ENCODE measurements around the gene CAMK2G. TPM values are rescaled to one million over a fixed set of nuclear protein-coding genes. Genes with fewer than 3 reads are reported as not detected.

CAMK2G gene
- total RNA-seq, 2 donors from 2014 or later, result 12.0 to 12.4 TPM

DNA sequence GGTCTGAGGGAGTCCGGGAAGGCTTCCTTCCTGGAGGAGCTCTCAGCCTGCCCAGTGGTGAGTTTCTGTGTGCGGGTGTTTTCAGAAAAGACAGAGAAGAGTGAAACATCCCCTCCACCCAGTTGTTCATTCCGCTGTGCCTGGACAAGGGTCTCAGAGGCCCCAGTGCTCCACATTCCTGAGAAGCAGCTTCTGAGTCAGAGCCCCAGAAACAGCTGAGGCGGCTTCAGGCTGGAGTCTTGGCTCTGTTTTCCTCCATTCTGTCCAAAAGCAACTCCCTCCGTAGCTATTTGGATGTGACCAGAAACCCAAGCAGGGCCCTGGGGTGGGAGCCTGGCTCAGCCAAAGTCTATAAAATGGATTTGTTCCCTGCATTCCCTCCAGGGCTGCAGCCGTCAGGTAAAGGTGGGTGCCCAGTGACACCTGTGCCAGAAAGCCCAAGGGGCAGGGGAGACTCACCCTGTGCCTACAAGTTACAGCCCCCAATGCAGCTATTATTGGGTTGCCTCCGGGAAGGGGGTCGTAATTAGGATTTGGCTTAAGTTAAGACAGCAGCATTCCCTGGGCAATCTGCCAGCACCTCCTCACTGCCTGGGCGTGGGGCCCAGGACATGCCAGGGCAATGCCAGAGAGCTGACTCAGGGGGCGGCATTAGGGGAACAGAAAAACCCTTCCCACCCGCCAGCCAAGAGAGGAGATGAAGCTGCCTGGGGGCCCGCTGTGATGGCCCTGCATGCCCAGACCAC lies 13.1 kb upstream of the CAMK2G start:
- intact Hi-C loops (cut with DNase I), result loop anchor here (1.0 to 10.0 kb wide), 5 partner anchors 50 to 195 kb away; no protein-coding TSS in a partner anchor
- peak; percentile 86 for DNase-seq
- ATAC-seq, result peak; percentile 81 to 83

DNA sequence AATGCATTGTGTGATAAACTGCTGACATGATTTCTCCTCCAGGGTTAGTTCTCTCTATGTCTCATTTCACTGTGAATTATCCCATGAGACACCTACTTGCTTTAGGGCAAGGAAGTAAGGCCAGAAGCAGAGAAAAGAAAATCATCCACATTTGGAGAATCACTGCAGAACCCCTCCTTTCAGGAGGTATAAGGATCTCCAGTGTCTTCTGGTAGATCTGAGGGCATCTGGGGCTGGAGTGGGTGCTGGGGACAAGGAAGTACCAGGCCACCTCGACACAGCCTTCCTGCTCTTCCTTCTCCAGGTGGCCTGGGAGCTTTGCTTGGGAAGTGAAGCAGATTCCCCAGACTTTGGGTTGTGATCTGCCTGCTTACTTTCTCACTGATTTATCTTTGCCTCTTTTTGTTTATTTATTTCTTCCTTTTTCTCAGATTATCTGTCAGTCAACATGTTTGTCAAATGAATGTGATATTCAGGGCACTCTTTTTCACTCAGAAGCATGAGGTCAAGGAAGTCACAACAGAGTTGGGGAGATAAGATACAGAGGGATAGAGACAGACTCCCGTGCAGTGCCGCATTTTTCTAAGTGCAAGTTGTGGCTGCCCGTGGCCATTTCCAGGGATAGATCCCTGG lies 12.4 kb upstream of the CAMK2G start:
- intact Hi-C loops (cut with DNase I), result loop anchor here (1.0 to 10.0 kb wide), 5 partner anchors 51 to 196 kb away; no protein-coding TSS in a partner anchor
- ATAC-seq (no peak), DNase-seq (no peak)

DNA sequence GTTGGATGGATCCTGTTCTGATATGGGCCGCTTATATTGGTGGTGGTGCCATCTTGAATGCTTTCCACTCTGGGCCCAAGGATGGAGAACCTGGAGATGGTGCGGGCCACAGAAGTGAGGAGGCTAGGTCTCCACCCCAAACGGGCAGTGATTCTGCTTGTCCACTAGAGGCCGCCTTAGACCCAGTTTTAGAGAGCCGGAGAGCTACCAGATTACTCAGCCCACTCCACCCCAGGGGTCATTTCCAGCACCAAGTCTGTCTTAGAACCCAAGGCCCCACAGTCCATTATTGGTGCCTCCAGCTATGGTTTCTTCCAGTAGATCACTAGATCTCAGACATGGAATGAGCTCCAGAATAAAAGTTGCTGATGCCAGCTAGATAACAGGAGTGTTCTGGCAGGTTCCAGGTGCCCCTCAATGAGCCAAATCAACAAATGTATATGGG lies 11.8 kb upstream of the CAMK2G start:
- DNase-seq (peak; percentile 76), ATAC-seq (peak; percentile 79 to 83)
- intact Hi-C loops (cut with DNase I), result loop anchor here (1.0 to 10.0 kb wide), 5 partner anchors 51 to 196 kb away; no protein-coding TSS in a partner anchor

DNA sequence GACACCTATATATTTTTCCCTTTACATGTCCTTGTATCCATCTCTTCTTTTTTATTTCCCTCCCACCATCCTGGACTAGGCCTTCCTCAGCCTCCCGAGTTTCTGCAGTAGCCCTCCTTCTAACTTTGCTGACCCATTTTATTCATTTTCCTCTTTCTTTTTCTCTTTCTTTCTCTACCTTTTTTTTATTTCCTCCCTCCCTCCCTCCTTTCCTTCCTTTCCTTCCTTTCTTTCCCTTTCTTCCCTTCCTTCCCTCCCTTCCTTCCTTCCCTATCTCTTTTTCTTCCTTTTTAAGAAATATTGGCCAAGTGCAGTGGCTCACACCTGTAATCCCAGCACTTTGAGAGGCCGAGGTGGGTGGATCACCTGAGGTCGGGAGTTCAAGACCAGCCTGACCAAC lies 9.7 kb upstream of the CAMK2G start:
- DNase-seq, result no peak
- ATAC-seq, result no peak
- intact Hi-C loops (cut with DNase I), result loop anchor here in 1 of 2 donors (10.0 kb wide), 1 partner anchor 191 kb away; no protein-coding TSS in a partner anchor

DNA sequence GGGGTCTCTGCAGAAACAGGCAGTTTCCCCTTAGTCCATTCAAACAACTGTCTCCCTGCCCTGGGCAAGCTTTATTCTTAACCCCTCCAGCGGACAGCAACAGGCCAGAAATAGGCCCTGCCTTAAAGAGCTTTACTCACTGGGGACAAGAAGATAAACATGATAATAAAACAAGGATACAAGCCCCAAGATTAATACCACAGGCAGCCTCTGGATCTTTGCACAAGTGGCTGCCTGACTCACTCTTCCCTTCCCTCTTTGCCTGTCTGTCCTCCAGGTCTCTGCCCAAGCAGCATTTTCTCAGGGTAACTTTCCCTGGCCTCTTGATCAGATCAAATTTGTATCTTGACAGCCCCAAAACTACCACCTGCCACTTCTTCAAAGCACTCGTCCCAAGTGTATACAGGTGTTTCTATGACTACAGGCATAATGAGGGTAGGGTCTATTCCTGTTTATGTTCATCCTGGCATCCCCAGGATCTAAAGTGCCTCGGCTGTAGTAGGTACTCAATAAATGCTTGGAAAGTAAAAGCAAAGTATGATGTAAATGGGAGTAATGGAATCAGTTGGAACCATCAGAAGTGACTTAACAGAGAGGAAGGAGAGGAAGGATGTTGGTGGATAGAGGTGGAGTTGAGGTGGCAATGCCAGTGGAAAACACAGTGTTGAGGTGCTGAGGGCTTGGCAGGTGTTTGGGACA lies 7.0 kb upstream of the CAMK2G start:
- DNase-seq (no peak), ATAC-seq (no peak)
- intact Hi-C loops (cut with DNase I), result loop anchor here in 1 of 2 donors (10.0 kb wide), 1 partner anchor 193 kb away; no protein-coding TSS in a partner anchor

DNA sequence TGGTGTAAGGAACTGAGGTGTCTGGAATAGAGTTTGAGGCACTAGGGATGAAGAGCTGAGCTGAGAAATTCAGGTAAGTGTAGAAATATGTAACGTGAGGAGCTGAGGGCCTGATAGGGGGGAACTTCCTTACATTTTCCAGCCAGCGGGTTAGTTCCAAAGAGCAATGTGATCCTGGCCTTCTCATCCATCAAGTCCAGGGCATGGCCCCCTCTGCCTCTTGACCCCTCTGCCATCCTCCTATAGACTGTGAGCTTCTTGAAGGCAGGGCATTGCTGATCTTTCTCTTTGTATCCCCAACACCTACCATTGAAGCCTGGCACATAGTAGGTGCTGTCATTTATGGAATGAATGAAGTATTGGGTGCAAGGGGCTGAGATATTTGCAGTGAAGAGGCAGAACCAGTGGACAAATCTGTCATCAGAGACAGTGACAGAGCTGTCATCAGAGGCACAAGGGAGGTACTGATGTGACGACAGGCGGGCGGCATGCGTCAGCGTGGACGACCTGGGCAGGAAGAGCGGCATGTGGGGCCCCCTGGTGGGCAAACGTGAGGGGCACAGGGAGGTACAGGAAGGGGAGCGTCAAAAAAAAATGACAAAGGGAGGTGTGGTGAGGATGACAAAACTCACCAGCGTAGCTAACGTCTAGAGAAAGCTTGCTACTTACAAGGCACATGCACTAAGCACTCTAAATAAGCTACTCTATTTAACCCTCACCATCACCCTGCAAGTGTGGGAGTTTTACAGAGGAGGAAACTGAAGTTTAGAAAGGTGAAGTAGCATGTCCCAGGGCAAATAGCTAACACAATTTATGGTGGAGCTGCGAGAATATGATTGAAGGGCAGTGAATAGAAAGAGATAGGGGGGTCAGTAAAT lies 5.2 kb upstream of the CAMK2G start:
- intact Hi-C loops (cut with DNase I), result loop anchor here (1.0 to 10.0 kb wide), 3 partner anchors 30 to 195 kb away; no protein-coding TSS in a partner anchor
- DNase-seq (peak; percentile 91), ATAC-seq (peak; percentile 93 to 96)

DNA sequence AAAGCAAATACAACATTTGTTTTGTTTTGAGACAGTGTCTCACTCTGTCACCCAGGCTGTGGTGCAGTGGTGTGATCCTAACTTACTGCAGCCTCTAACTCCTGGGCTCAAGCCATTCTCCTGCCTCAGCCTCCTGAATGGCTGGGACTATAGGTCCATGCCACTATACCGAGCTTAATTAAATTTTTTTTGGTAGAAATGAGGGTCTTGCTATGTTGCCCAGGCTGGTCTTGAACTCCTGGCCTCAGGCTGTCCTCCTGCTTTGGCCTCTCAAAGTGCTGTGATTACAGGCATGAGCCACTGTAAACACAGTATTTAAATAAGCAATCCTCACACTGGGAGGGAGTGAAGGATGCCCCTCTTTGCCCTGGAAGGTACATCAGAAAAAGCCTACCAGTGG lies 4.0 kb upstream of the CAMK2G start:
- intact Hi-C loops (cut with DNase I), result loop anchor here in 1 of 2 donors (2.0 kb wide), 1 partner anchor 30 kb away; no protein-coding TSS in a partner anchor
- no peak for DNase-seq
- no peak for ATAC-seq

DNA sequence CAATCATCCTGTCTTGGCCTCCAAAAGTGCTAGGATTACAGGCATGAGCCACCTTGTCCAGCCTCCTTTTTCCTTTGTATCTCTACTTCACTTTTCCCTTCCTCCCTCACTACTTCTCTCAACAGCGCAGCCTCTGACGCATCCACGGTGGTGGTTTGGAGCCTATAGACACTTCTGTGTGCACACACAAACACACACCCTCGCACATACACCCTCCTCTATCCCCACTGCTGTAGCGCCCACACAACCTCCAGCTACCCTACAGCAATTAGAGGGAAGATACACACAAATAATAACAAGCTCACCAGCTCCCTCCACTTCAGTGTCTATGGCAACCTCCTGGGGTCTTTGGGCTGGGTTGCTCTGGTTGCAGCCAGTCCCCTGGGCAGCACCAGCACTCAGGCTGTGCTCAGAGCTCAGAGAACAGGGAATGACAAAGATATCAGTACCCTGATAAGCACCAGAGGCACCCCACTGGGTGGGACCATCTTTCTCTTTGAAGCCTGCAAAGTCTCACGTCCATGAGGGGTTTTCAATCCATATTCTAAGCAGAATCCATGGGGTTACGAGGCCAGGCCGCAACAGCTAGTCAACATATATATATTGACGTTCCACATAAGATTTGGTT lies 3.3 kb upstream of the CAMK2G start:
- no peak for DNase-seq
- ATAC-seq, result no peak
- intact Hi-C loops (cut with DNase I), result loop anchor here in 1 of 2 donors (2.0 kb wide), 1 partner anchor 29 kb away; no protein-coding TSS in a partner anchor

DNA sequence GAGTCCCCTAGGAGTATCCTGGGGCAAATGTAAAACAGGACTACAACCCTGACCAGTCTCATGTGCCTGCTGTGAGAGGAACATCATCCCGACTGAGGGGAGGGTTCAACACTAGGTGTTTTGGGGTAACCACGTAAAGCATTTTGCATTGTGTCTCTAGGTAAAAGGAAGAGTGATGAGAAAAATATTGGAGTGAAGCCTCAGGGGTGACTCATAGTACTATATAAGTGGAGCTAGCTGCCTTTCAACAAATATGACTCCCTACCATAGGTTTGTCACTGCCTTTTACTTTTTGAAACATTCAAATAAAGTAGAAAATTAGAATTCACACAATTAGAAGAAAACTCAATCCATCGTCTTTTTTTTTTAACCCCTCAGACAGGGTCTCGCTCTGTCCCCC lies 2.6 kb upstream of the CAMK2G start:
- ATAC-seq (no peak), DNase-seq (no peak)
- intact Hi-C loops (cut with DNase I), result no loop called here

DNA sequence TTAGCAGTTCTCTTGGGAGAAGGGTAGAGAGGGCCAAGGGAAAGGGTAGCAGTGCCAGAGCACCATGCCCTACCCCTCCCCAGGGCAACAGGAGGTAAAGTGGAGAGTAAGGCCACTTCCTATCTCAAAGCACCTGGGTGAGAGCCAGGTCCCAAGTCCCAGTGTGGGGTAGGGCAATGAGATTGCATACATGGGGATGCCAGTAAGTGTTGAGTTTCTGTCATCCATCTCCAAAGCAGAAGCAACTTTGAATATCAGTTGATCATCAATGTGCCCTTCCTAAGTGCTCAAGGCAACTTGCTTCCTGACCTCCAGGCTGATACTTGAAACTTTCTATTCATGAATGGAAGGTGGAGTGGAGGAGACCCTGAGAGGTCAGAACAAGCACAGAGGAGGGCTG lies 2.2 kb upstream of the CAMK2G start:
- ATAC-seq, result no peak
- intact Hi-C loops (cut with DNase I), result no loop called here
- DNase-seq, result no peak

DNA sequence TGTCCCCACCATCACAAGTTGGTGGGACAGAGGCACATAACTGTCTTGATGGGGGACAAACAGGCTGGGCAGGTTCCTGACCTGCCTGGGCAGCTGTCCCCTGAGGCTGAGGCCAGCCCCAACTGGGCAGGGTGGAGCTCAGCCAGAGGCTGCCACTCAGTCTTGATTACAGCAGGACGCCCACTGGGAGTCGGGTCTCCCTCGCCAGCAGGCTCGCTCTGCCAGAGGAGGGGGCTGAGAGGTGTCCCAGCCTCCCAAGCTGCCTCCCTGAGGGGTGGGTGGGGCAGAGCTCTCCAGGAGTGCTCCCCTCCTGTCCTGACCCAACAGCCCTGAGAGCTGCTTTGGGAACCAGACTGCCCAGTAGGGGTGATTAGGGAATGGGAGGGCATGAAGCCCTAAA lies 1.8 kb upstream of the CAMK2G start:
- intact Hi-C loops (cut with DNase I), result no loop called here
- no peak for DNase-seq
- ATAC-seq, result no peak

DNA sequence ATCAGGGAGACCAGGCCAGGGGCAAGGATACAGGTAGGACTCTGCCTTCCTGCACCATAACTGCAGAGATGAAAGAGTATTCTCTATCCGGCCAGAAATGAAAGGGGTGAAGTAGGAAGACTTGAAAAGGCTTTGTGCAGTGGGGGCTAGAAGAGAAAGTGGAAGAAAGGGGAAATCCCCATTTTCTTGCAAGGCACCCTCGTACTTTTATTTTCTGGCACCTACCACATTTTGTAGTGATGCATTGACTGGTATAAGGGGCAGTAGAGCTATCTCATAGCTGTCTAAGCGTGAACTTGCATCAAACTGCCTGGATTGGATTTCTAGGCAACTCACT lies 752 bp upstream of the CAMK2G start:
- DNase-seq (no peak), ATAC-seq (no peak)
- intact Hi-C loops (cut with DNase I), result no loop called here

DNA sequence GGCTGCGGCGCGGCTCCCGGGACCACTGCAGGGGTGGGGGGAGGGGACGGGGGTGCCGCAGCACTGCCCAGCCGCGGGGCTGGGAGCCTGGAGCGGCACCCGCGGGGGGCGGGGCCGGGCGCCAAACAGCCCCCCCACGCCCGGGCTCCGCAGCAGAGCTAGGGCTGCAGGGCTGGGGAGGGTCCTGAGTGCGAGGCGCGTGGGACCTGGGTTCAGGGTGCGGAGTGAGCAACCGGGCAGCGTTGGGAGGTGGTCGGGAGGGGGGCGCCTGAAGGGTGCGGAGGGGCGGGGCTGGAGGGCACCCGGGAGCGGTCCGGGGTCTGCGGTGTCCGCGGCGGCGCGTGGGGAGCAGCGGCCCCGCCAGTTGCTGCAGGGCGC lies 528 bp downstream of the CAMK2G start:
- intact Hi-C loops (cut with DNase I), result no loop called here
- no peak for DNase-seq
- ATAC-seq, result peak; percentile 1 to 10

DNA sequence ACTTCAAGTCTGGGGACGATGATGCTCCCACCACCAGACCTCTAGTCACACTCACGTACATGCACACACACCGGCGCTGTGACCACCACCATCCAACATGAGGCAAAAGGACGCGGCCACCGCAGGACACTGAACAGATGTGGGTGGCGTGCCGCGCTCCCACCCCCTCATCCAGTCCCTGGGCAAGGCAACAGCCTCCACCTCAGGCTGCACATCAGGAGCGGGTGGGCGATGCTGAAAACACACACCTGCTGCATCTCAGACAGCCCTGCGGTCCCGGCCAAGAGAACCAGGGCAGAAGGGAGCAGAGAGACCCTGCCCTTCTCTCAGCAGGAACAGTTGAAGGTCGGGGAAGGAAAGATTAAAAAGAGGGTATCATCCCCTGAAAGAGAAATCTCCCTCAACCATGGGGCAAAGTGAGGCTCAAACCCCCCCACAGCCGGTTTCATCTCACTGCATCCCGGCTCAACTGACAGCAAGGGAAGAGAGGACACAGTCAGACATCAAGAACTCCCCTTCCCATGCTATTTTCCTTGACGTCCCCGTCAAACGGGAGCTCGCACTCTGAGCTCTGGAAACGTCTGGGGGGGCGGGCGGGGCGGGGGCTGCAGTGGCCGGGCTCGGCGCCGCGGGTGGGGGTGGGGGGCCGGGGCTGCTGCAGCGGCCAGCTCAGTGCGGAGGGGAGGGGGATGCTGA lies 1.1 kb downstream of the CAMK2G start:
- intact Hi-C loops (cut with DNase I), result no loop called here
- no peak for ATAC-seq
- DNase-seq, result no peak

DNA sequence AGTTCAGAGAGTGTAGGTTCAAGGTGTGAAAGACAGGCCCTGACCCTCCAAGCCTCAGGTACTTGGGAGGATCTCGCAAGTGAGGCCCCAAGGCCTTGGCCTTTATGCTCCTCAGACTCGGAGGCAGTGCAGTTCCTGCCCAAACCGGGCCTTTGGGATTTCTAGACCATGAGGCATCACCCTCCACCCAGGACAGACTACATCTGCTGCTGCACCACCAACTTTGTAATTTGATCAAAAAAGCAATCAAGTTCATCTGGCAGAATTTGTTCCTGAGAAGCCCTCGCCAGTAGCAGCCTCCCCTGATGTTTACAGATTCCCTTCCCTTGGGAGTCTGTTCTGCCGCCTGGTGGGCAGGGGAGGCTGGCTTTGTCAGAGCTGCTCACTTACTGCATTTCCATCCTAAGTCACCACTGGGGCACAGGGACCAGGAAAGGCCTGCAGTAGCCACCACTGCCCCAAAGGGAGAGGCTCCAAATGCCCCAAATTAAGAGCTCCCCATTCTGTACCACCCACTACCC lies 2.1 kb downstream of the CAMK2G start:
- DNase-seq, result no peak
- intact Hi-C loops (cut with DNase I), result no loop called here
- ATAC-seq, result no peak

DNA sequence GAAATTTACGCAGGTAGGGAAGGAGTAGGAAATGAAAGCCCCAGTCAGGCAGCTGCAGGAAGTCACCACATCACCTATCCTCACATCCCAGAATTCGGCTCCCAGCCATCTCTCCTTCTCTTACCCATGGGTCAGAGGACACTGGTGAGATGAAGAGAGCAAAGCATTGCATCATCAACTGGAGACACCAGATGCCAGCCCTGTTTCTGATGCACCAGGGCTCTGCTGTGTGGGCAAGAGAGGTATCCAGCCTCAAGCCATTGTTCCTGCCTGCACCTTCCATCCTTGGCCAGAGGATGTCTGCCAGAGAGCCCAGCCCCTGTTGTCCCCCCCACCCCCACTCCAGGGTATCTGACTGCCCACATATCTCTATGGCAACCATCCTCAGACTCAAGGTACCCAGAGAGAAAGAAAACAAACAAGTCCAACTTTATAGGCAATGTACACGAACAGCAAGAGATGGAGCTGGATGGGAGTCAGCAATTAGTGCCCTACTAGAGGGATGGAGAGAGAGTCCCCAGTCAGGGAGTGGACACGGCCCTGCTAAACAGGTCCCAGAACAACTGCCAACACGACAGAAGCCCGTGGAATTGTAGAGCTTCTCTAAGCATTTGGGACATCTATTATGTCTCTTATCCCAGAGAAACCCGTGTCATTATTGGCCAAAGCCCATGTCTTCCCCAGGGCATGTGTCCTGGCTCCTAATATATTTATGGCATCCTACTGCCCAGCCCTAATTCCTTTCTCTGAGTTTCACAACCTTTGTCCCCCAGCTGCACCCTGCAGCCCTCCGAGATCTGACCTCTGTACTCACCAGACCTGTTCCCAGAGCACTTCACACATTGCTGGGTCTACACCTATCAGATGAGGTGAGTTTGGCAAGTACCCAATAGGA lies 2.8 kb downstream of the CAMK2G start:
- intact Hi-C loops (cut with DNase I), result no loop called here
- ATAC-seq, result no peak
- DNase-seq, result no peak

Measured in left cardiac atrium (tissue), 4 donors.